Fibroblast of skin of back (primary cell): ENCODE data around the gene PDLIM7.
A peak's percentile ranks its signal among the peaks of the same experiment; 100 is the strongest.

Source experiments
- DNase-seq: peaks from one replicate; pipeline ENCODE4 v3.0.0-alpha.2; 2013

The PDLIM7 gene

GRCh38 chr5:177524539-177524900, 27.1 kb upstream of the PDLIM7 start:
- no peak for DNase-seq

GRCh38 chr5:177523711-177524538, 26.5 kb upstream of the PDLIM7 start:
- no peak for DNase-seq

GRCh38 chr5:177520916-177521513, 23.6 kb upstream of the PDLIM7 start:
- no peak for DNase-seq

- no peak for DNase-seq
Observed at GRCh38 chr5:177520271-177520670, 22.9 kb upstream of the PDLIM7 start.

- no peak for DNase-seq
Observed at GRCh38 chr5:177519463-177520235, 22.2 kb upstream of the PDLIM7 start.

- DNase-seq, result peak; percentile 99
Observed at GRCh38 chr5:177516601-177517568, 19.5 kb upstream of the PDLIM7 start, which contains the start of gene DDX41. DDX41 (minus strand) TSS chr5:177516961; CDS start chr5:177516945, 16 bp downstream.

GRCh38 chr5:177515580-177515979, 18.2 kb upstream of the PDLIM7 start:
- no peak for DNase-seq

GRCh38 chr5:177514541-177514940, 17.1 kb upstream of the PDLIM7 start:
- DNase-seq, result no peak

GRCh38 chr5:177513500-177513899, 16.1 kb upstream of the PDLIM7 start:
- DNase-seq, result no peak

- no peak for DNase-seq
Observed at GRCh38 chr5:177512736-177513380, 15.5 kb upstream of the PDLIM7 start.

GRCh38 chr5:177511796-177512675, 14.6 kb upstream of the PDLIM7 start:
- no peak for DNase-seq

- DNase-seq, result no peak
Observed at GRCh38 chr5:177511181-177511580, 13.8 kb upstream of the PDLIM7 start.

GRCh38 chr5:177510567-177511053, 13.2 kb upstream of the PDLIM7 start:
- no peak for DNase-seq

- no peak for DNase-seq
Observed at GRCh38 chr5:177509991-177510566, 12.7 kb upstream of the PDLIM7 start.

- no peak for DNase-seq
Observed at GRCh38 chr5:177509381-177509951, 12.1 kb upstream of the PDLIM7 start, which contains the start of gene DOK3. DOK3 (minus strand) TSS chr5:177509826; CDS start chr5:177509540, 286 bp downstream.

GRCh38 chr5:177508837-177509236, 11.4 kb upstream of the PDLIM7 start:
- no peak for DNase-seq

- no peak for DNase-seq
Observed at GRCh38 chr5:177508221-177508611, 10.8 kb upstream of the PDLIM7 start.

GRCh38 chr5:177507596-177508220, 10.3 kb upstream of the PDLIM7 start:
- no peak for DNase-seq

- DNase-seq, result no peak
Observed at GRCh38 chr5:177507165-177507564, 9.8 kb upstream of the PDLIM7 start.
